IPS-NIHi11 (cell line): ENCODE results near the gene THADA.

Experiments
- DNase-seq: peaks from one replicate; pipeline ENCODE4 v3.0.0; 2012; ENCODE audit warnings: mixed read lengths, low spot score

The THADA gene

DNA sequence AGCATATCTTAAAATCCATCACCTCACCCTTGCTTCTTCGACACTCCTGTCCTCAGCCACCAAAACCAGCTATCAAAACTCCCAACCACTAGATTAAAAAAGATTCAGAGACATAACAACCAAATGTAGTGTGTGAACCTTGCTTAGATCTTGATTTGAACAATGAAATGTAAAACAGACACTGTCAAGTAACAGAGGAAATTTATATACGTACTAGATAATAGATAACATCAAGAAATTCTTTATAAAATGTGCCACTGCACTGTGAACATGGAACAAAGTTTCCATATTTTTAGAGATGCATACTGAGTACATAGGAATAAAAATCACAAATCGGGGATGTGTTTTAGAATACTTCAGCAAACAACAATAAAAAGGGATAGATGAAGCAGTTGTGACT lies 86.0 kb downstream of the THADA start:
- DNase-seq: no peak

DNA sequence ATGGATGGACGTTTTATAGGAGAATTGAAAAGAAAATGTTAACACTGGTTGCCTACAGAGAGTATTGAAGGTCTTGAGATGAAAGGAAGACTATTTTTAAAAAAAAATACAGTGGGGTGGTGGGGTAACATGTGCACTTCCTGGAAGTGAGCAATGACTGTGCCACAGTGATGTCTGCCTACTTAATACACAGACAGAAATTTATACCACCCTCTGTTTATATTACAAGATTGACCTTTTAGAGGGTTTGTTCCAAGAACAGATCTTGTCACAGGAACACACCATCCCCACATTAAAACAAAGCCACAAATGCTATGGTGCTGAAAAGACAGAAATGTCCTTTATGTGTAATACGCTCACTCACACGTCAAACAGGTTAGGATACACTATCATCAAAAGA lies 87.6 kb downstream of the THADA start:
- no peak for DNase-seq

GRCh38 chr2:43507137-43507536 lies 88.7 kb downstream of the THADA start:
- DNase-seq: no peak

DNA sequence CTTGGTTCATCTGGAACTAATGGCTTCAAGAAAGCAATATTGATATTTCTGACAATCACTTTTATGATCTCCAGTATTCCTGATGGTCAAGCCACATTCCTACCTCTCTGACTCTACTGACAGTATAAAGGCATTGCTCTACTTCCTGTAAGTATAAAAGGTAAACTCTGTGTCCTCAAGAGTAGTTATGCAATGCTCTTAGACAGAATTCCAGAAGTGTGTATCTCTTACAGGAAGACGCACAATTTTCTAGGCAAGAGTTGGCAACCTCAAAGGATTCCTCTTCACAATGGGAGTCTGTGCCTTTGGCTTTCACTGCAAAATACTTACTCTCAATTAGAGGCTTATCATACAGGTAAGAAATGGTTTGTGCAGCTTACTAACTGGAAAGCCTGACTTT lies 100.1 kb downstream of the THADA start:
- no peak for DNase-seq

DNA sequence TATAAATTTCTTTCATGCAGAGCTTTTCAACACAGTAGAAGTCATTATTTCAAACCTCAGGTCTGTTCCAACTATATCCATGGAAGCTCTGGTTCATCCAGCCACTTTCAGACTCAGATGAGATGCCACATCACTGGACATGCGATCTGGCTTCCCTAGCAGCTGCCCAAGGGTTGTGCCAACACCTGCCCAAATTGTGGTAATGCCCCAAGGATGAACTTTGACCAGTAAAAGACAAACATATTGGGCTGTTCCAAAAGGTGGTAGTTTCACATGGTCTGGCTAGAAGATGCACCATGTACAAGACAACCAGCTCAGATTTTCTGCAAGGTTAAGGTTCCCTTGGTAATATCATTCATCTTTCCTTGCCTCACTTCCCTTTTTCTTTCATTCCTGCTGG lies 101.9 kb downstream of the THADA start:
- no peak for DNase-seq

DNA sequence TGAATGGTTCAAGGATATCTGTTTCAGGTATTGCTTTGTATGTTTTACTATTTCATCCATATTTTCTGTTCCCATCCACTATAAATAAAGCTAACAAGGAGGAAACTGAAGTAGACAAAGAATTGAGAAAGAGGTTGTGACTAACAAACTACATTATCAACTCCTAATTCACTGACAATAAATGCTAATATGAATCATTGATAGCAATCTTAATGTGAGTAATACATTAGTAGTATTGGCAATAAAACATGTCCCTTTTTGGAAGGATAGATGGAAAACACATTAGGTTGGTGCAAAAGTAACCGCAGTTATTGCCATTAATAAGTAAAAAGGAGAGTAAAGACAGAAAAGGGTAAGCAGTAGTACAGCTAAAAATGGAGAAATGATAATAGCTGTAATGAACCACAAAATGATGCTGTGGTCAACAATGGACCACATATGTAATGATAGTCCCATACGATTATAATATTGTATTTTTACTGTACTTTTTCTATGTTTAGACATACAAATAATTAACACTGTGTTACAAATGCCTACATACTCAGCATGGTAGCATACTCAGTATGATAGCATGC lies 104.7 kb downstream of the THADA start:
- no peak for DNase-seq

DNA sequence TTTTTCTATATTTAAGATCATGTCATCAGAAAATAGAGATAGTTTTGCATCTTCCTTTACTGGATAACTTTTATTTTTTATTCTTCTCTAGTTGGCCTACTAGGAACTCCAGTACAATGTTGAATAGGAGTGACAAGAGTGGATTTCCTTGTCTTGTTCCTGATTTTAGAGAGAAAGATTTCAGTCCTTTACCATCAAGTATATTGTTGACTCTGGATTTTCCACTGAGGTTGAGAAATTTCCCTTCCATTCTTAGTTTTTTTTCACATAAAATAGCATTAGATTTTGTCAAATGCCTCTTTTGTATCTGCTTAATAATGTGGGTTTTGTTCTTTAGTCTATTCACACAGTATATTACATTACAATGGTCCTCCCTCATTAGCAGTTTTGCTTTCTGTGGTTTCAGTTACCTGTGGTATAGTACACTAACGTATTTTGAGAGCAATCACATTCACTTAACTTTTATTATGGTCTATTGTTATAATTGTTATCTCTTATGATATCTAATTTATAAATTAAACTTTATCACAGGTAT lies 105.5 kb downstream of the THADA start:
- DNase-seq: no peak

GRCh38 chr2:43488737-43489136 lies 107.1 kb downstream of the THADA start:
- no peak for DNase-seq

- DNase-seq: no peak
Observed at GRCh38 chr2:43486603-43487002, 109.2 kb downstream of the THADA start.

- peak; percentile 21 for DNase-seq
Observed at GRCh38 chr2:43484323-43484930, 111.4 kb downstream of the THADA start.

- no peak for DNase-seq
Observed at GRCh38 chr2:43482961-43483360, 112.9 kb downstream of the THADA start.

- DNase-seq: no peak
Observed at GRCh38 chr2:43481927-43482542, 113.8 kb downstream of the THADA start.

DNA sequence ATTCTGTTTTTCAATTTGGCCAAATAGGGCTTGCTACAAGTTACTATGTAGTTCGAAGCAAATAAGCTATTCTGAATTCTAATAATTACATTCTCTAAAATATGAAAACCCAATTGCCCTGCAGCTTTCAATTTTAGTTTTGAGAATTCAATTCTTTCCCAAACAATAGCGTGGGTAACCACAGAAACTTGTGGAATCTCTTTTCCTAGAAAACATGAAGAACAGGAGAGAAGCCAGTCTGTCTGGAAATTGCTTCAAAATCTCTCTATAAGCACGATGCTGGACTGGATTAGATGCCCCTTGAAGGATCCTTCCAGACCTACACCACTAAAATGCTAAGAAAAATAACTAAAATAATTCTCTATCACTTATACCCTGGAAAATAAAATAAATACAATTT lies 115.0 kb downstream of the THADA start:
- DNase-seq: no peak

DNA sequence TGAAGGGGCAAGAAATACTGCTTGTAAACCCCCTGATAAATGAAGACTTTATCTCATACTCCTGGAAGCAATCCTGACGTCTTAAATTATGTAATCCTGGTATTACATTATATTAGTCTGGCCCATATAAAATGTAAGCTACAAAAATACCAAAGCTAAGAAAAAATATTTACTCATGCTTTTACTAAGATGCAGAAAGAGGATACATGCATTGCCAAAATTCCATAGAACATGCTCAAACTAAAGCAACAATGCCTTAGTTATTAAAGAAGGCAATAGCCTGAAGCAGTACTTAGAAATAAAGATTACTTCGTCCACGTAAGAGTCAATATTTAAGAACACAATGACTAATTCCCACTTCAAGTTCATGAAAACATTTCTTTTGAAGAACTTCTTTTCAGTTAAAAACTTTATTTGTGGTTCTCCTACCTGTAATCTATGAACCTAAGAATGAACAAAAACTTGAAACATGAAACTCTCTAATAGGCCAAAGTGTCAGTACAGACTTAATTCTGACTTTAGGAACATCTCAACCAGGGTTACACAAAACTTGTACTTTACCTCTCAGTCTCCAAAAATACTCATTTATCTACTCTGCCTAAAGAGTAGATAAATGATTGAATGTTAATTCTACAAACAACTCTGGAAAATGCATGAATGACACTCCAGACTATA lies 117.3 kb downstream of the THADA start:
- no peak for DNase-seq

DNA sequence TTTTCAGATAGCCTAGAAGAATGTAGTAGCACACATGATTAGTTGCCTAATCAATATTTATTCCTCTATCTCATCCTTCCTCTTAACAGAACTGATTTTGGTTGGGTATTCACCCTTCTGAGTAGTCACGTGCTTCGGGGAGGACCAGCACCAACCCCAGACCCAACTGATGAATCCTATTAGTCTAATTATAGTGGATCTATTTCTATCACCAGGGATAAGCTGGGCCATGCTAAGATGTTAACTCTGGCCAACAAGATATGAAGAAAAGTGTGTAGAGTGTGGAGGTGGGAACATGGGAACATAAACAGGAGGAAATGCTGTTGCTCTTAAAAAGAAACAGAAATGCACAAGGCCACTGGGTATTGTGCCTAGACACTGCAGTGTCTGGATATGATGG lies 119.9 kb downstream of the THADA start:
- no peak for DNase-seq

DNA sequence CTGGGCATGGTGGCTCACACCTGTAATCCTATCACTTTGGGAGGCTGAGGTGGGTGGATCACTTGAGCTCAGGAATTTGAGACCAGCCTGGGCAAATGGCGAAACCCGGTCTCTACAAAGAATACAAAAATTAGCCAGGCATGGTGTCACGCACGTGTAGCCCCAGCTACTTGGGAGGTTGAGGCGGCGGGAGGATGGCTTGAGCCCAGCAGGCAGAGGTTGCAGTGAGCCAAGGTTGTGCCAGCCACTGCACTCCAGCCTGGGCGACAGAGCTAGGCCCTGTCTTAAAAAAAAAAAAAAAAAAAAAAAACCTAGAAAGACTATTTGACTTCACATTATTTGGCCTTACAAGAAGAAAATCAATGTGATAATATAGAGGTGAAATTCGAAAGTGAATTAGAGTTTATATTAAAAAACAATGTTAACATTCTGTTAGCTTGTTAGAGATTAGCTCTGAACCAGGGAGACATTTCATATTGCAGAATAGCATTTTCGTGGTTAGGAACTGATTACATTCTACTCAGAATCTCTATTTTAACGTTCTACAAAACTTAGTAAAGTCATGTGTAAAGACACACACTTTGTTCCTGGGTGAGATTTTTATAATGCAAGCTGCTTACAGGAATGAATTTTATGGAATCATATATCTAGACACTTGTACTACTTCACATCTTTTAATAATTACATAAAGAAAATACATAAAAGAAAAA lies 120.5 kb downstream of the THADA start:
- DNase-seq: no peak

- no peak for DNase-seq
Observed at GRCh38 chr2:43474273-43474672, 121.6 kb downstream of the THADA start.

GRCh38 chr2:43473767-43474166 lies 122.1 kb downstream of the THADA start:
- no peak for DNase-seq

GRCh38 chr2:43472527-43473194 lies 123.2 kb downstream of the THADA start:
- no peak for DNase-seq

DNA sequence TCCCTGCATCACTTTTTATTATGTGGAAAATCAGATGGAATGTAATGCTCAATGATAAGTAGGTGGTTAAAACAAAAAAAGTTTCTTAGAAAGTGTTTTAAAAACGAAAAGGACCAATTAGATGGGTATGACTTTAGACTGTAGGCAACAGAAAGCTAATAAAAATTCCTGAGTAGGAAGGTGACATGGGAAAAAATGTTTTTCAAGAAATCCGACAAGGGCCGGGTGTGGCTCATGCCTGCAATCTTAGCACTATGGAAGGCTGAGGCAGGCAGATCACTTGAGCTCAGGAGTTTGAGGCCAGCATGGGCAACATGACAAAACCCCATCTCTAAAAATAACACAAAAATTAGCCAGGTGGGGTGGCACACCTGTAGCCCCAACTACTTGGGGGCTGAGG lies 126.1 kb downstream of the THADA start:
- no peak for DNase-seq

DNA sequence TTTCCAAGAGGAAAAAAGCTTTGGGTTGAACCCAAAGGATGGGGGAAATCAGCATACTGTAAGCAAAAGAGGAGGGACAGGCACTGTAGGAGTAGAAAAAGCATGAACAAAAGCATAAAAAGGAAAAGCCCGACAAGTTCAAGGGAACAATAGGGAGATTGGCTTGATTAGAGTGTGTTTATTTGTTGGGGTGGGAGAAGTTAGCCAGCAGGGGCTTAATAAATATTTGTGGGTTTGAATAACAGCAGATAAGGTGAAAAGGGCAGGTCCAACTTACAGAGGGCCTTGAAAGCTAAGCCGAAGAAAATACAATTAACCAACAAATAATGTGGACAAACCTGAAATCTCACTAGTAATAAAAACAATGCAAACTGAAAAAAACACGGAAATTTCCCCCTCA lies 126.7 kb downstream of the THADA start:
- no peak for DNase-seq

- DNase-seq: no peak
Observed at GRCh38 chr2:43467891-43468290, 127.9 kb downstream of the THADA start.
